ENCODE data around the gene CD300LG. TPM values are rescaled to one million over a fixed set of nuclear protein-coding genes. Genes with fewer than 3 reads are reported as not detected.
A peak's percentile ranks its signal among the peaks of the same experiment; 100 is the strongest.

The CD300LG gene
- total RNA-seq, 1 donor from 2014 or later = not detected

DNA sequence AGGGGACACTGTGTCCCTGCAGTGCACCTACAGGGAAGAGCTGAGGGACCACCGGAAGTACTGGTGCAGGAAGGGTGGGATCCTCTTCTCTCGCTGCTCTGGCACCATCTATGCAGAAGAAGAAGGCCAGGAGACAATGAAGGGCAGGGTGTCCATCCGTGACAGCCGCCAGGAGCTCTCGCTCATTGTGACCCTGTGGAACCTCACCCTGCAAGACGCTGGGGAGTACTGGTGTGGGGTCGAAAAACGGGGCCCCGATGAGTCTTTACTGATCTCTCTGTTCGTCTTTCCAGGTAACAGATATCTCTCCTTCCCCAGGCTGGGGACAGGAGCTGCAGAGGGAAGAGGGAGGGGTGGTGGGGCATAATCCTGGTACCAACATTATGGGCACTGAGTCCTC lies 1.6 kb downstream of the CD300LG start:
- H3K36me3 ChIP-seq (ENCODE audit: control insufficient read depth, insufficient read depth, low read length) = no peaks in the 10 kb centered on the region
- no peak for FAIRE-seq
- DNase-seq (ENCODE audit: low read depth) = no peak
- peaks cover 8% of the 10 kb centered on the region for H3K27me3 ChIP-seq (ENCODE audit: control insufficient read depth, insufficient read depth, low read length)
- H3K4me3 ChIP-seq (ENCODE audit: low read depth, low read length) = no peak overlapping the region
- no peak for TF ChIP-seq CTCF (IDR thresholded peaks at IDR 0.05; ENCODE audit: insufficient read depth, low read length, severe bottlenecking)

GRCh38 chr17:43849116-43849515 lies 2.1 kb downstream of the CD300LG start:
- Histone ChIP-seq H3K27me3 (ENCODE audit: control insufficient read depth, insufficient read depth, low read length) (peaks cover 8% of the 10 kb centered on the region), H3K36me3 (ENCODE audit: control insufficient read depth, insufficient read depth, low read length) (no peaks in the 10 kb centered on the region), H3K4me3 (ENCODE audit: low read depth, low read length) (no peak overlapping the region)
- DNase-seq (ENCODE audit: low read depth) (no peak), FAIRE-seq (no peak)
- TF ChIP-seq CTCF (IDR thresholded peaks at IDR 0.05; ENCODE audit: insufficient read depth, low read length, severe bottlenecking) = no peak

- FAIRE-seq = no peak
- H3K4me3 ChIP-seq (ENCODE audit: low read depth, low read length) = no peak overlapping the region
- TF ChIP-seq CTCF (IDR thresholded peaks at IDR 0.05; ENCODE audit: insufficient read depth, low read length, severe bottlenecking) = no peak
- no peak for DNase-seq (ENCODE audit: low read depth)
- H3K27me3 ChIP-seq (ENCODE audit: control insufficient read depth, insufficient read depth, low read length) = peaks cover 16% of the 10 kb centered on the region
- no peaks in the 10 kb centered on the region for H3K36me3 ChIP-seq (ENCODE audit: control insufficient read depth, insufficient read depth, low read length)
Measured at GRCh38 chr17:43852571-43852970, 5.6 kb downstream of the CD300LG start.

GRCh38 chr17:43853546-43853945 lies 6.6 kb downstream of the CD300LG start:
- H3K27me3 ChIP-seq (ENCODE audit: control insufficient read depth, insufficient read depth, low read length) = peaks cover 18% of the 10 kb centered on the region
- no peaks in the 10 kb centered on the region for H3K36me3 ChIP-seq (ENCODE audit: control insufficient read depth, insufficient read depth, low read length)
- DNase-seq (ENCODE audit: low read depth) = no peak
- FAIRE-seq = peak; percentile 83
- no peak overlapping the region for H3K4me3 ChIP-seq (ENCODE audit: low read depth, low read length)
- TF ChIP-seq CTCF (IDR thresholded peaks at IDR 0.05; ENCODE audit: insufficient read depth, low read length, severe bottlenecking) = no peak

- Histone ChIP-seq H3K4me3 (ENCODE audit: low read depth, low read length) (no peak overlapping the region), H3K36me3 (ENCODE audit: control insufficient read depth, insufficient read depth, low read length) (no peaks in the 10 kb centered on the region), H3K27me3 (ENCODE audit: control insufficient read depth, insufficient read depth, low read length) (peaks cover 17% of the 10 kb centered on the region)
- DNase-seq (ENCODE audit: low read depth) = no peak
- TF ChIP-seq CTCF (IDR thresholded peaks at IDR 0.05; ENCODE audit: insufficient read depth, low read length, severe bottlenecking) = no peak
- peak; percentile 82 for FAIRE-seq
Measured at GRCh38 chr17:43854498-43854897, 7.5 kb downstream of the CD300LG start.

GRCh38 chr17:43855061-43855460 lies 8.1 kb downstream of the CD300LG start:
- Histone ChIP-seq H3K36me3 (ENCODE audit: control insufficient read depth, insufficient read depth, low read length) (no peaks in the 10 kb centered on the region), H3K4me3 (ENCODE audit: low read depth, low read length) (no peak overlapping the region), H3K27me3 (ENCODE audit: control insufficient read depth, insufficient read depth, low read length) (peaks cover 16% of the 10 kb centered on the region)
- FAIRE-seq = no peak
- DNase-seq (ENCODE audit: low read depth) = no peak
- TF ChIP-seq CTCF (IDR thresholded peaks at IDR 0.05; ENCODE audit: insufficient read depth, low read length, severe bottlenecking) = no peak

Measured in bronchial epithelial cell (primary cell).